Measurements from ENCODE around the gene NIT1. TPM values are rescaled to one million over a fixed set of nuclear protein-coding genes. Genes with fewer than 3 reads are reported as not detected.

The NIT1 gene
- total and polyA plus RNA-seq, 10 of the 15 experiments (the other 5 are each of a cell fraction or from before 2014, with no cell fraction given) = 19.2 to 54.4 (median 28.3) TPM

DNA sequence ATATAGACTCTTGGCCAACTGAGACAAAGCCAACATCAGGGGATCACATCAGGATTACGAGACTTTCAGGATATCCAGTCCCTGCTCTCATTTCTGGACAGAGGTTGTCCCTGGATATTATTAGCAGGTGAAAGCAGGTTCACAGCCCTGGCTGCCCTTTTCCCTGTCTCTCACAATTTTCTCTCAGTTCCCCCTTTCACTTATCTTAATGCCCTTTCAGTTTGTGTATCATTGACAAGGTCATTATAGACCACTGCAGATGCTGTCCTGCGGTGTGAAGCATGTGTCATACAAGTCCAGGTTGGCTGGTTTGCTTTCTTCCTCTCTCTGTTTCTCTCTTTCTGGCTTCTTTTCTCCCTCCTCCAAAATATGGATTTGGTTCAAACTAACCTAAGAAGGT is 21.9 kb upstream of the NIT1 start (continued):
- TF ChIP-seq, protein P1, sequence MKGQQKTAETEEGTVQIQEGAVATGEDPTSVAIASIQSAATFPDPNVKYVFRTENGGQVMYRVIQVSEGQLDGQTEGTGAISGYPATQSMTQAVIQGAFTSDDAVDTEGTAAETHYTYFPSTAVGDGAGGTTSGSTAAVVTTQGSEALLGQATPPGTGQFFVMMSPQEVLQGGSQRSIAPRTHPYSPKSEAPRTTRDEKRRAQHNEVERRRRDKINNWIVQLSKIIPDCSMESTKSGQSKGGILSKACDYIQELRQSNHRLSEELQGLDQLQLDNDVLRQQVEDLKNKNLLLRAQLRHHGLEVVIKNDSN (IDR thresholded peaks at IDR 0.05; ENCODE audit: borderline replicate concordance, extremely low read length, insufficient read depth, low read depth, low read length) = no peak
- TF ChIP-seq NFYB (IDR thresholded peaks at IDR 0.05; ENCODE audit: insufficient read depth, low read depth, low read length) = no peak
- 0 out of 2 replicates have a peak, but pooled peaks have one; percentile 13 for TF ChIP-seq BMI1 (IDR thresholded peaks at IDR 0.05; ENCODE audit: borderline replicate concordance)
- TF ChIP-seq, protein P2, sequence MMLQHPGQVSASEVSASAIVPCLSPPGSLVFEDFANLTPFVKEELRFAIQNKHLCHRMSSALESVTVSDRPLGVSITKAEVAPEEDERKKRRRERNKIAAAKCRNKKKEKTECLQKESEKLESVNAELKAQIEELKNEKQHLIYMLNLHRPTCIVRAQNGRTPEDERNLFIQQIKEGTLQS (IDR thresholded peaks at IDR 0.05; ENCODE audit: borderline replicate concordance, extremely low read depth, low read depth, low read length) = no peak
- TF ChIP-seq SRF (IDR thresholded peaks at IDR 0.05; ENCODE audit: low read depth in 2 of 2, low read length in 2 of 2) = no peak
- no peak for TF ChIP-seq RFX5 (IDR thresholded peaks at IDR 0.05; ENCODE audit: low read depth, low read length)
- no peak for TF ChIP-seq MEF2B (IDR thresholded peaks at IDR 0.05; ENCODE audit: partially characterized antibody, poor library complexity, severe bottlenecking)
- no peak for TF ChIP-seq NR2C2 (IDR thresholded peaks at IDR 0.05; ENCODE audit: borderline replicate concordance, control insufficient read depth, insufficient read length, low read depth)
- TF ChIP-seq NFXL1 (IDR thresholded peaks at IDR 0.05; ENCODE audit: borderline replicate concordance) = no peak
- TF ChIP-seq TARDBP (IDR thresholded peaks at IDR 0.05; ENCODE audit: borderline replicate concordance) = no peak
- no peak for TF ChIP-seq CBFB (IDR thresholded peaks at IDR 0.05; ENCODE audit: low read depth)
- TF ChIP-seq DPF2 (IDR thresholded peaks at IDR 0.05) = peak; percentile 91
- peak; percentile 24; the same call in 1 of the 2 replicates for TF ChIP-seq JUNB (IDR thresholded peaks at IDR 0.05)
- peak; percentile 21; the same call in 1 of the 2 replicates for TF ChIP-seq SMC3 (IDR thresholded peaks at IDR 0.05; ENCODE audit: borderline replicate concordance, low read length)
- no peak for TF ChIP-seq ETV6 (conservative IDR thresholded peaks at IDR 0.05 in 1 of 2, IDR thresholded peaks at IDR 0.05 in 1 of 2; ENCODE audit: borderline replicate concordance in 1 of 2, low read depth in 1 of 2)
- TF ChIP-seq FOXK2 (IDR thresholded peaks at IDR 0.05) = no peak
- TF ChIP-seq MEF2A (IDR thresholded peaks at IDR 0.05; ENCODE audit: insufficient read depth, low read depth, low read length) = peak; percentile 25; the same call in 1 of the 2 replicates
- no peak for TF ChIP-seq MLLT1 (IDR thresholded peaks at IDR 0.05)
- TF ChIP-seq, protein P3, sequence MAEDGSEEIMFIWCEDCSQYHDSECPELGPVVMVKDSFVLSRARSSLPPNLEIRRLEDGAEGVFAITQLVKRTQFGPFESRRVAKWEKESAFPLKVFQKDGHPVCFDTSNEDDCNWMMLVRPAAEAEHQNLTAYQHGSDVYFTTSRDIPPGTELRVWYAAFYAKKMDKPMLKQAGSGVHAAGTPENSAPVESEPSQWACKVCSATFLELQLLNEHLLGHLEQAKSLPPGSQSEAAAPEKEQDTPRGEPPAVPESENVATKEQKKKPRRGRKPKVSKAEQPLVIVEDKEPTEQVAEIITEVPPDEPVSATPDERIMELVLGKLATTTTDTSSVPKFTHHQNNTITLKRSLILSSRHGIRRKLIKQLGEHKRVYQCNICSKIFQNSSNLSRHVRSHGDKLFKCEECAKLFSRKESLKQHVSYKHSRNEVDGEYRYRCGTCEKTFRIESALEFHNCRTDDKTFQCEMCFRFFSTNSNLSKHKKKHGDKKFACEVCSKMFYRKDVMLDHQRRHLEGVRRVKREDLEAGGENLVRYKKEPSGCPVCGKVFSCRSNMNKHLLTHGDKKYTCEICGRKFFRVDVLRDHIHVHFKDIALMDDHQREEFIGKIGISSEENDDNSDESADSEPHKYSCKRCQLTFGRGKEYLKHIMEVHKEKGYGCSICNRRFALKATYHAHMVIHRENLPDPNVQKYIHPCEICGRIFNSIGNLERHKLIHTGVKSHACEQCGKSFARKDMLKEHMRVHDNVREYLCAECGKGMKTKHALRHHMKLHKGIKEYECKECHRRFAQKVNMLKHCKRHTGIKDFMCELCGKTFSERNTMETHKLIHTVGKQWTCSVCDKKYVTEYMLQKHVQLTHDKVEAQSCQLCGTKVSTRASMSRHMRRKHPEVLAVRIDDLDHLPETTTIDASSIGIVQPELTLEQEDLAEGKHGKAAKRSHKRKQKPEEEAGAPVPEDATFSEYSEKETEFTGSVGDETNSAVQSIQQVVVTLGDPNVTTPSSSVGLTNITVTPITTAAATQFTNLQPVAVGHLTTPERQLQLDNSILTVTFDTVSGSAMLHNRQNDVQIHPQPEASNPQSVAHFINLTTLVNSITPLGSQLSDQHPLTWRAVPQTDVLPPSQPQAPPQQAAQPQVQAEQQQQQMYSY (CRISPR knock-in tag; IDR thresholded peaks at IDR 0.05) = no peak
- TF ChIP-seq BRCA1 (IDR thresholded peaks at IDR 0.05; ENCODE audit: low read depth, low read length) = no peak
- peak; percentile 90 for TF ChIP-seq EED (IDR thresholded peaks at IDR 0.05; ENCODE audit: low read depth)
- TF ChIP-seq HCFC1 (IDR thresholded peaks at IDR 0.05; ENCODE audit: low read length) = no peak
- no peak for TF ChIP-seq YBX1 (IDR thresholded peaks at IDR 0.05)
- no peak for TF ChIP-seq MYC (IDR thresholded peaks at IDR 0.05; ENCODE audit: insufficient read depth, insufficient read length, insufficient replicate concordance, low read length, severe bottlenecking)
- no peak for TF ChIP-seq SMARCA5 (IDR thresholded peaks at IDR 0.05)

Measured in GM12878 (cell line).